ENCODE results near the gene ZNF77.
"Not testable (repeated sequence)": the region's sequence is repeated elsewhere in the genome, so short reads cannot be mapped to it uniquely, and the experiment has no call there.

The ZNF77 gene

GRCh38 chr19:2950286-2951124, 5.7 kb upstream of the ZNF77 start:
- ChIA-PET POLR2A (interaction anchor here (0.6 to 2.0 kb wide), 41 partner anchors 8 to 606 kb away, joined by 3 to 18 read pairs (median 3); partner anchors contain the start of genes THOP1, ZNF555 and ZNF57), CTCF (interaction anchor here (0.6 to 2.3 kb wide), 23 partner anchors 10 to 302 kb away, joined by 3 to 10 read pairs (median 4); partner anchors contain the start of gene ZNF554)
- TF ChIP-seq ELF4 (IDR thresholded peaks at IDR 0.05) (peak; percentile 59), HDGF (IDR thresholded peaks at IDR 0.05; ENCODE audit: borderline replicate concordance) (no peak)
- TF ChIP-seq, protein P1, sequence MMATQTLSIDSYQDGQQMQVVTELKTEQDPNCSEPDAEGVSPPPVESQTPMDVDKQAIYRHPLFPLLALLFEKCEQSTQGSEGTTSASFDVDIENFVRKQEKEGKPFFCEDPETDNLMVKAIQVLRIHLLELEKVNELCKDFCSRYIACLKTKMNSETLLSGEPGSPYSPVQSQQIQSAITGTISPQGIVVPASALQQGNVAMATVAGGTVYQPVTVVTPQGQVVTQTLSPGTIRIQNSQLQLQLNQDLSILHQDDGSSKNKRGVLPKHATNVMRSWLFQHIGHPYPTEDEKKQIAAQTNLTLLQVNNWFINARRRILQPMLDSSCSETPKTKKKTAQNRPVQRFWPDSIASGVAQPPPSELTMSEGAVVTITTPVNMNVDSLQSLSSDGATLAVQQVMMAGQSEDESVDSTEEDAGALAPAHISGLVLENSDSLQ (IDR thresholded peaks at IDR 0.05): peak; percentile 96
- DNase-seq (ENCODE audit: extremely low spot score): peak; percentile 98

- CTCF ChIA-PET: interaction anchor here (0.6 to 2.3 kb wide), 14 partner anchors 10 to 235 kb away, joined by 3 to 10 read pairs (median 4); no protein-coding TSS in a partner anchor
- DNase-seq (ENCODE audit: extremely low spot score): peak; percentile 18
- TF ChIP-seq FOXK2 (IDR thresholded peaks at IDR 0.05) (no peak), ARNT (IDR thresholded peaks at IDR 0.05) (no peak), TARDBP (IDR thresholded peaks at IDR 0.05) (no peak), NFRKB (IDR thresholded peaks at IDR 0.05) (no peak), ELF4 (IDR thresholded peaks at IDR 0.05) (no peak), FOXA1 (IDR thresholded peaks at IDR 0.05) (no peak), HDGF (IDR thresholded peaks at IDR 0.05; ENCODE audit: borderline replicate concordance) (no peak), ZNF384 (IDR thresholded peaks at IDR 0.05) (no peak), SUZ12 (IDR thresholded peaks at IDR 0.05) (no peak), LEF1 (IDR thresholded peaks at IDR 0.05; ENCODE audit: borderline replicate concordance) (no peak)
- POLR2A ChIA-PET: interaction anchor here (0.9 to 2.0 kb wide), 13 partner anchors 15 to 606 kb away, joined by 3 to 18 read pairs (median 3); no protein-coding TSS in a partner anchor
Measured at GRCh38 chr19:2949939-2950285, 5.1 kb upstream of the ZNF77 start.

GRCh38 chr19:2945575-2946184, 909 bp upstream of the ZNF77 start:
- ChIA-PET POLR2A (no interaction called here), CTCF (no interaction called here)
- no peak for DNase-seq (ENCODE audit: extremely low spot score)
- TF ChIP-seq, protein P1 (IDR thresholded peaks at IDR 0.05): no peak
- TF ChIP-seq ZNF384 (IDR thresholded peaks at IDR 0.05) (no peak), FOXA1 (IDR thresholded peaks at IDR 0.05) (no peak), SUZ12 (IDR thresholded peaks at IDR 0.05) (no peak), ELF4 (IDR thresholded peaks at IDR 0.05) (no peak), FOXM1 (IDR thresholded peaks at IDR 0.05; ENCODE audit: borderline replicate concordance) (no peak), SP1 (IDR thresholded peaks at IDR 0.05) (no peak), HDGF (IDR thresholded peaks at IDR 0.05; ENCODE audit: borderline replicate concordance) (no peak), TARDBP (IDR thresholded peaks at IDR 0.05) (no peak), BHLHE40 (IDR thresholded peaks at IDR 0.05; ENCODE audit: borderline replicate concordance) (no peak)

DNA sequence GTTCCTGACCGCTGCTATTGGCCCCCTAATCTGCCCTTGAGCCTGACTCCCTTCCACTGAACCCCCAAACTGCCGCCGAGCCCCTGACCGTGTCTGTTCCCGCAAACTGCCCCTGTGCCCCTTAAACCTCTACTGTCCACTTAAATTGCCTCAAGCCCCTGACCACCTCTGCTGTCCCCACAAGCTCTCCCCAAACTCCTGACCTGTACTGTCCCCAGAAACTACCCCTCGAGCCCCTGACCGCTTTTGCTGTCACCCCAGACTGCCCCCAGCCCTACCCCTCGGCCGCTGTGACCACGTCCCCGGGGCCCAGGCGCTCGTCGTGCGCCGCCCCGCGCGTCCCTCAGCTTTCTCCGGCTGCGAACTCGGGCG, 382 bp downstream of the ZNF77 start:
- DNase-seq (ENCODE audit: extremely low spot score): no peak
- ChIA-PET POLR2A (no interaction called here), CTCF (no interaction called here)
- TF ChIP-seq BHLHE40 (IDR thresholded peaks at IDR 0.05; ENCODE audit: borderline replicate concordance): no peak
- TF ChIP-seq SUZ12 (IDR thresholded peaks at IDR 0.05): no peak
- no peak for TF ChIP-seq FOXM1 (IDR thresholded peaks at IDR 0.05; ENCODE audit: borderline replicate concordance)
- TF ChIP-seq HDGF (IDR thresholded peaks at IDR 0.05; ENCODE audit: borderline replicate concordance): no peak
- no peak for TF ChIP-seq FOXA1 (IDR thresholded peaks at IDR 0.05)
- no peak for TF ChIP-seq LEF1 (IDR thresholded peaks at IDR 0.05; ENCODE audit: borderline replicate concordance)
- no peak for TF ChIP-seq NFRKB (IDR thresholded peaks at IDR 0.05)
- no peak for TF ChIP-seq FOXK2 (IDR thresholded peaks at IDR 0.05)

GRCh38 chr19:2942928-2943640, 1.7 kb downstream of the ZNF77 start:
- ChIA-PET CTCF (no interaction called here), POLR2A (interaction anchor here (1.0 kb wide), 1 partner anchor 8 kb away, joined by 6 read pairs; no protein-coding TSS in a partner anchor)
- no peak for TF ChIP-seq BHLHE40 (IDR thresholded peaks at IDR 0.05; ENCODE audit: borderline replicate concordance)
- no peak for TF ChIP-seq ZNF384 (IDR thresholded peaks at IDR 0.05)
- no peak for TF ChIP-seq LEF1 (IDR thresholded peaks at IDR 0.05; ENCODE audit: borderline replicate concordance)
- TF ChIP-seq, protein P1 (IDR thresholded peaks at IDR 0.05): no peak
- TF ChIP-seq TARDBP (IDR thresholded peaks at IDR 0.05): no peak
- no peak for TF ChIP-seq NFRKB (IDR thresholded peaks at IDR 0.05)
- DNase-seq (ENCODE audit: extremely low spot score): no peak

GRCh38 chr19:2935863-2936262, 8.9 kb downstream of the ZNF77 start:
- POLR2A ChIA-PET; CTCF ChIA-PET; DNase-seq (ENCODE audit: extremely low spot score): not testable (repeated sequence)
